IPS-15b (cell line): ENCODE data around the gene THADA.

Source experiments
- H3K27me3 ChIP-seq: one replicate; pipeline ENCODE4 v1.6.1; 2013; ENCODE audit warnings: low read length; ENCODE audit not compliant: control insufficient read depth, insufficient read depth
- H3K36me3 ChIP-seq: one replicate; pipeline ENCODE4 v1.6.1; 2013; ENCODE audit warnings: low read length; ENCODE audit not compliant: control insufficient read depth, insufficient read depth
- H3K4me1 ChIP-seq: one replicate; pipeline ENCODE4 v1.6.1; 2013; ENCODE audit warnings: mild to moderate bottlenecking, low read length; ENCODE audit not compliant: control insufficient read depth, insufficient read depth
- H3K4me3 ChIP-seq: one replicate; pipeline ENCODE4 v1.5.1; 2013; ENCODE audit warnings: low read depth, low read length
- H3K9ac ChIP-seq: one replicate; pipeline ENCODE4 v1.6.1; 2013; ENCODE audit warnings: low read depth, mild to moderate bottlenecking, low read length
- H3K9me3 ChIP-seq: one replicate; pipeline ENCODE4 v1.6.1; 2013; ENCODE audit warnings: mild to moderate bottlenecking, low read length; ENCODE audit not compliant: control insufficient read depth, insufficient read depth

THADA gene

DNA sequence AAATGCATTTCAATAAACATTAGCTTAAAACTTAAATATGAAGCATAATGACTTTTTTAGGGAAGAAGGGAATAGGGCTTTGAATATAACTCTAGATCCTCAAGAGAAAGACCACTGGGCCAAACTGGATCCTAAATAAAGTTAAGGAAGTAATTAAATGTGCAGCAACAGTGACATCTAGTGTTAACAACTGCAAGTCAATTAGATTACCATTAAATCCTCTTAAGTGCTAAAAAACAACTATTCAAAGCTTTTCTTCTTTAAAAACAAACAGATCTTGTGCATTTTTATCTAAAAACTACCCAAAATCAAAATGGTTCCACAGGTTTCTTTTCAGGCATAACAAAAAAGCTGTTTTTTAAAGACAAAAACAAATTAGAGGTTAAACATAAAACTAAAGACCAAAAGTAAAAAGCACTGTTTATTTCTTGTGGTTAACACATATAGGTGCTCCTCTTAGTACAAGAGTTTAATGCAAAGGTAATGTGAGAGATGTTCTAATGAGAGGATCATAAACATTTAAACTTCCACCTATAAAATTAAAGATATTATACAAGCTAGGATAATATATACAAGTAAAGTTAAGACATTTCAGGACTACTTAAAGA lies 111.4 kb downstream of the THADA start:
- H3K27me3 ChIP-seq = no peaks in the 10 kb centered on the region
- H3K9me3 ChIP-seq = no peaks in the 10 kb centered on the region
- H3K36me3 ChIP-seq = no peaks in the 10 kb centered on the region
- H3K4me3 ChIP-seq = no peak overlapping the region
- H3K9ac ChIP-seq = no peak overlapping the region
- no peaks in the 10 kb centered on the region for H3K4me1 ChIP-seq

DNA sequence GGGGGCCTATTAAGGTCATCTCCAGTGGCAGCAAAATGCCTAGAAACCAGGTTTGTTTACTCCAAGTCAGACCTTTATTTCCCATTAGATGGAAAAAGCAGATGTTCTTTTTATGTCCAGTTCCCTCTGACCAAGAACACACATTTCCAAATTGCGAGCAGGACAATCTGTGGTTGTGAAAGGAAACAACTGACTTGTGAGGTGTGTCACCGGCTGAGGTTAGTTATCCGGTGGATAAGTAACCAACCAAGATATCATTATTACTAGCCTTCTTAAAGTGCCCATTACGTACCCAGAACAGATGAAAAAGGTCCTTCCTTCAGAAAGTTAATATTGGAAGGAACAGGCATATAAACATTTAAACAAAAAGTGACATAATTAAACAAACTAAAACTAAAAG lies 112.9 kb downstream of the THADA start:
- Histone ChIP-seq H3K9ac (no peak overlapping the region), H3K4me3 (no peak overlapping the region), H3K4me1 (no peaks in the 10 kb centered on the region), H3K36me3 (no peaks in the 10 kb centered on the region), H3K27me3 (no peaks in the 10 kb centered on the region), H3K9me3 (no peaks in the 10 kb centered on the region)

DNA sequence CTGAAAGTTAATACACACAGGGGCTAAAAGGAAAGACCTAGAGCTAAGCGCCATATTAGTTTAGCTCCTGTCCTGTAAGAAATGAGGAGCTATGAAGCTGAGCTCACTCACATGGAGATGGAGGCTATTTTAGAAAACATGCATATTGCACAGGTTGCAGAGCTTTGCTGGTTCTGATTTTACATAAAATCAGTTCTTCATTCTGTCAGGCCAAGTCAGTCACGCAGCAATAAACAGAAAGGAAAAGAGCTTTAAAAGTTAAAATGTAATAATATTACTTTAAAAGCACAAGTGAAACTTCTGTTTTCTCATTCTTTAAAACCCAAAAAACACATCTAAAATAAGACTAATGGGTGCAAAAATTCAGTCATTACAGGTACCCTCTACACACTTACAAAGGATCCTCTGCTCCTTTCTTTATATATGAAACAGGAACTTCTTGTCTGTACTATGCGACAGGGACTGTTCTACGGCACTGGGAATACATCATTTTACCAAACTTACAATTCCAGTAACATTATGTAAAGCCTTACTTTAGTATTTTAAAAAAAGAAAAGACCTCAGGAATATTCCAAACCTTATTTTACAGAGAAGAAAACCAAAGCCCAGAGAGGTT lies 113.8 kb downstream of the THADA start:
- Histone ChIP-seq H3K9ac (no peak overlapping the region), H3K9me3 (no peaks in the 10 kb centered on the region), H3K4me1 (no peaks in the 10 kb centered on the region), H3K36me3 (no peaks in the 10 kb centered on the region), H3K27me3 (no peaks in the 10 kb centered on the region), H3K4me3 (no peak overlapping the region)

DNA sequence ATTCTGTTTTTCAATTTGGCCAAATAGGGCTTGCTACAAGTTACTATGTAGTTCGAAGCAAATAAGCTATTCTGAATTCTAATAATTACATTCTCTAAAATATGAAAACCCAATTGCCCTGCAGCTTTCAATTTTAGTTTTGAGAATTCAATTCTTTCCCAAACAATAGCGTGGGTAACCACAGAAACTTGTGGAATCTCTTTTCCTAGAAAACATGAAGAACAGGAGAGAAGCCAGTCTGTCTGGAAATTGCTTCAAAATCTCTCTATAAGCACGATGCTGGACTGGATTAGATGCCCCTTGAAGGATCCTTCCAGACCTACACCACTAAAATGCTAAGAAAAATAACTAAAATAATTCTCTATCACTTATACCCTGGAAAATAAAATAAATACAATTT lies 115.0 kb downstream of the THADA start:
- H3K4me3 ChIP-seq = no peak overlapping the region
- H3K27me3 ChIP-seq = no peaks in the 10 kb centered on the region
- H3K9ac ChIP-seq = no peak overlapping the region
- H3K9me3 ChIP-seq = no peaks in the 10 kb centered on the region
- no peaks in the 10 kb centered on the region for H3K4me1 ChIP-seq
- H3K36me3 ChIP-seq = no peaks in the 10 kb centered on the region

DNA sequence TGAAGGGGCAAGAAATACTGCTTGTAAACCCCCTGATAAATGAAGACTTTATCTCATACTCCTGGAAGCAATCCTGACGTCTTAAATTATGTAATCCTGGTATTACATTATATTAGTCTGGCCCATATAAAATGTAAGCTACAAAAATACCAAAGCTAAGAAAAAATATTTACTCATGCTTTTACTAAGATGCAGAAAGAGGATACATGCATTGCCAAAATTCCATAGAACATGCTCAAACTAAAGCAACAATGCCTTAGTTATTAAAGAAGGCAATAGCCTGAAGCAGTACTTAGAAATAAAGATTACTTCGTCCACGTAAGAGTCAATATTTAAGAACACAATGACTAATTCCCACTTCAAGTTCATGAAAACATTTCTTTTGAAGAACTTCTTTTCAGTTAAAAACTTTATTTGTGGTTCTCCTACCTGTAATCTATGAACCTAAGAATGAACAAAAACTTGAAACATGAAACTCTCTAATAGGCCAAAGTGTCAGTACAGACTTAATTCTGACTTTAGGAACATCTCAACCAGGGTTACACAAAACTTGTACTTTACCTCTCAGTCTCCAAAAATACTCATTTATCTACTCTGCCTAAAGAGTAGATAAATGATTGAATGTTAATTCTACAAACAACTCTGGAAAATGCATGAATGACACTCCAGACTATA lies 117.3 kb downstream of the THADA start:
- Histone ChIP-seq H3K9ac (no peak overlapping the region), H3K9me3 (no peaks in the 10 kb centered on the region), H3K27me3 (no peaks in the 10 kb centered on the region), H3K4me3 (no peak overlapping the region), H3K4me1 (no peaks in the 10 kb centered on the region), H3K36me3 (no peaks in the 10 kb centered on the region)

DNA sequence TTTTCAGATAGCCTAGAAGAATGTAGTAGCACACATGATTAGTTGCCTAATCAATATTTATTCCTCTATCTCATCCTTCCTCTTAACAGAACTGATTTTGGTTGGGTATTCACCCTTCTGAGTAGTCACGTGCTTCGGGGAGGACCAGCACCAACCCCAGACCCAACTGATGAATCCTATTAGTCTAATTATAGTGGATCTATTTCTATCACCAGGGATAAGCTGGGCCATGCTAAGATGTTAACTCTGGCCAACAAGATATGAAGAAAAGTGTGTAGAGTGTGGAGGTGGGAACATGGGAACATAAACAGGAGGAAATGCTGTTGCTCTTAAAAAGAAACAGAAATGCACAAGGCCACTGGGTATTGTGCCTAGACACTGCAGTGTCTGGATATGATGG lies 119.9 kb downstream of the THADA start:
- H3K9me3 ChIP-seq = no peaks in the 10 kb centered on the region
- no peaks in the 10 kb centered on the region for H3K36me3 ChIP-seq
- H3K27me3 ChIP-seq = no peaks in the 10 kb centered on the region
- H3K4me3 ChIP-seq = no peak overlapping the region
- H3K4me1 ChIP-seq = no peaks in the 10 kb centered on the region
- no peak overlapping the region for H3K9ac ChIP-seq

DNA sequence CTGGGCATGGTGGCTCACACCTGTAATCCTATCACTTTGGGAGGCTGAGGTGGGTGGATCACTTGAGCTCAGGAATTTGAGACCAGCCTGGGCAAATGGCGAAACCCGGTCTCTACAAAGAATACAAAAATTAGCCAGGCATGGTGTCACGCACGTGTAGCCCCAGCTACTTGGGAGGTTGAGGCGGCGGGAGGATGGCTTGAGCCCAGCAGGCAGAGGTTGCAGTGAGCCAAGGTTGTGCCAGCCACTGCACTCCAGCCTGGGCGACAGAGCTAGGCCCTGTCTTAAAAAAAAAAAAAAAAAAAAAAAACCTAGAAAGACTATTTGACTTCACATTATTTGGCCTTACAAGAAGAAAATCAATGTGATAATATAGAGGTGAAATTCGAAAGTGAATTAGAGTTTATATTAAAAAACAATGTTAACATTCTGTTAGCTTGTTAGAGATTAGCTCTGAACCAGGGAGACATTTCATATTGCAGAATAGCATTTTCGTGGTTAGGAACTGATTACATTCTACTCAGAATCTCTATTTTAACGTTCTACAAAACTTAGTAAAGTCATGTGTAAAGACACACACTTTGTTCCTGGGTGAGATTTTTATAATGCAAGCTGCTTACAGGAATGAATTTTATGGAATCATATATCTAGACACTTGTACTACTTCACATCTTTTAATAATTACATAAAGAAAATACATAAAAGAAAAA lies 120.5 kb downstream of the THADA start:
- Histone ChIP-seq H3K9ac (no peak overlapping the region), H3K27me3 (no peaks in the 10 kb centered on the region), H3K4me1 (no peaks in the 10 kb centered on the region), H3K4me3 (no peak overlapping the region), H3K9me3 (no peaks in the 10 kb centered on the region), H3K36me3 (no peaks in the 10 kb centered on the region)

DNA sequence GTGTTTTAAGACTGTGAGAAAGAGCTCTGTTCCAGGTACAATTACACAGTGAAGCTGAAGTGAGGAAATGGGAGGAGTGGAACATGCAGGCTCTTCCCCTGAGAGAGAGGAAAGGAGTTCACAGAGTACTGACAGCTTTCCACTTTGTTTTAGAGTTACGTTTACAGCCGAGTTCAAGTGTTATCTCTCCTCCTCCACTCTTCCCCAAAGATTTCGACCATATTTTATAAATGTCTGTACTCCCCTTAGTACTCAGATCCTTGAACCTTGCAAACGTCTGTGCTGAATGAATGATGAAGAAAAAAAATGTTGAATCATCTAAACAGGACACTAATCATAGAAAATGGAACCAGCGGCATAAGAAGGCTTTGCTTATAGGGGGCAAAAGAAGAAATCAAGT lies 121.6 kb downstream of the THADA start:
- H3K4me3 ChIP-seq = no peak overlapping the region
- H3K9me3 ChIP-seq = no peaks in the 10 kb centered on the region
- no peak overlapping the region for H3K9ac ChIP-seq
- H3K27me3 ChIP-seq = no peaks in the 10 kb centered on the region
- peaks cover 1% of the 10 kb centered on the region for H3K4me1 ChIP-seq
- H3K36me3 ChIP-seq = no peaks in the 10 kb centered on the region

DNA sequence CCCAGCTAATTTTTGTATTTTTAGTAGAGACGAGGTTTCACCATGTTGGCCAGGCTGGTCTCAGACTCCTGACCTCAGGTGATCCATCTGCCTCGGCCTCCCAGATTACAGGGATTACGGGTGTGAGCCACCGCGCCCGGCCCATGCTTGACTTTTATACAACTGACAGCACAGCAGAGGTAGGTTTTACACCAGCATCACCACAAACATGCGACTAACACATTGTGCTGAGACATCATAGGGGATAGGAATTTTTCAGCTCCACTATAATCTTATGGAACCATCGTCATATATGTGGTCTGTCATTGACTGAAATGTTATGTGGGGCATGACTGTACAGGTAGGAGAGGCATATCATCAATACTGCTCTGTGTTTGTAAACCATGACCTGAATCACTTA lies 122.1 kb downstream of the THADA start:
- H3K9me3 ChIP-seq = no peaks in the 10 kb centered on the region
- no peak overlapping the region for H3K4me3 ChIP-seq
- no peaks in the 10 kb centered on the region for H3K27me3 ChIP-seq
- H3K4me1 ChIP-seq = peaks cover 6% of the 10 kb centered on the region
- no peak overlapping the region for H3K9ac ChIP-seq
- no peaks in the 10 kb centered on the region for H3K36me3 ChIP-seq

DNA sequence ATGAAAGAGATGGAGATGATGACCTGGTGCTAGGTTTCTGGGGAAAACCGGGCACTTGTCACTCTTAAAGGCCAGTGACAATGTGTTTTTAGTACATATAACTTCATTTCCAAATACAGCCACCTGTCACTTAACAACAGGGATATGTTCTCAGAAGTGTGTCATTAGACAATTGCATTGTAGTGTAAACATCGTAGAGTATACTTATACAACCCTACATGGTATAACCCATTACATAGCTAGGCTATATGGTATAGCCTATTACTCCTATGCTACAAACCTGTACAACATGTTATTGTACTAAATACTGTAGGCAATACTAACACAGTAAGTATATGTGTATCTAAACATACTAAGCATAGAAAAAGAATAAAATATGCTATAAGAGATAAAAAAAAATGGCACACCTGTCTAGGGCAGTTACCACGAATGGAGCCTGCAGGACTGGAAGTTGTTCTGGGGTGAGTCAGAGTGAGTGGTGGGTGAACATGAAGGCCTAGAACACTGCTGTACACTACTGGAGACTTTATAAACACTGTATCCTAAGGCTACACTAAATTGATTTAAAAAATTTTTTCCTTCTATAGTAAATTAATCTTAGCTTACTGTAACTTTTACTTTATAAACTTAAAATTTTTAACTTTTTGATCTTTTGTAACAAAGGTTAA lies 123.2 kb downstream of the THADA start:
- Histone ChIP-seq H3K4me1 (peaks cover 7% of the 10 kb centered on the region), H3K36me3 (no peaks in the 10 kb centered on the region), H3K9ac (no peak overlapping the region), H3K9me3 (no peaks in the 10 kb centered on the region), H3K4me3 (no peak overlapping the region), H3K27me3 (no peaks in the 10 kb centered on the region)

DNA sequence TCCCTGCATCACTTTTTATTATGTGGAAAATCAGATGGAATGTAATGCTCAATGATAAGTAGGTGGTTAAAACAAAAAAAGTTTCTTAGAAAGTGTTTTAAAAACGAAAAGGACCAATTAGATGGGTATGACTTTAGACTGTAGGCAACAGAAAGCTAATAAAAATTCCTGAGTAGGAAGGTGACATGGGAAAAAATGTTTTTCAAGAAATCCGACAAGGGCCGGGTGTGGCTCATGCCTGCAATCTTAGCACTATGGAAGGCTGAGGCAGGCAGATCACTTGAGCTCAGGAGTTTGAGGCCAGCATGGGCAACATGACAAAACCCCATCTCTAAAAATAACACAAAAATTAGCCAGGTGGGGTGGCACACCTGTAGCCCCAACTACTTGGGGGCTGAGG lies 126.1 kb downstream of the THADA start:
- Histone ChIP-seq H3K9ac (no peak overlapping the region), H3K27me3 (no peaks in the 10 kb centered on the region), H3K36me3 (no peaks in the 10 kb centered on the region), H3K9me3 (no peaks in the 10 kb centered on the region), H3K4me1 (peaks cover 7% of the 10 kb centered on the region), H3K4me3 (no peak overlapping the region)
